Fibroblast of the conjunctiva (primary cell): ENCODE data around the gene ARSH.
"Not testable (repeated sequence)": the region's sequence is repeated elsewhere in the genome, so short reads cannot be mapped to it uniquely, and the experiment has no call there.

Experiments used
- DNase-seq: peaks from one replicate; pipeline ENCODE4 v3.0.0-alpha.2; 2010; ENCODE audit warnings: low read depth

Gene ARSH, protein sequence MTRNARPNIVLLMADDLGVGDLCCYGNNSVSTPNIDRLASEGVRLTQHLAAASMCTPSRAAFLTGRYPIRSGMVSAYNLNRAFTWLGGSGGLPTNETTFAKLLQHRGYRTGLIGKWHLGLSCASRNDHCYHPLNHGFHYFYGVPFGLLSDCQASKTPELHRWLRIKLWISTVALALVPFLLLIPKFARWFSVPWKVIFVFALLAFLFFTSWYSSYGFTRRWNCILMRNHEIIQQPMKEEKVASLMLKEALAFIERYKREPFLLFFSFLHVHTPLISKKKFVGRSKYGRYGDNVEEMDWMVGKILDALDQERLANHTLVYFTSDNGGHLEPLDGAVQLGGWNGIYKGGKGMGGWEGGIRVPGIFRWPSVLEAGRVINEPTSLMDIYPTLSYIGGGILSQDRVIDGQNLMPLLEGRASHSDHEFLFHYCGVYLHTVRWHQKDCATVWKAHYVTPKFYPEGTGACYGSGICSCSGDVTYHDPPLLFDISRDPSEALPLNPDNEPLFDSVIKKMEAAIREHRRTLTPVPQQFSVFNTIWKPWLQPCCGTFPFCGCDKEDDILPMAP

DNA sequence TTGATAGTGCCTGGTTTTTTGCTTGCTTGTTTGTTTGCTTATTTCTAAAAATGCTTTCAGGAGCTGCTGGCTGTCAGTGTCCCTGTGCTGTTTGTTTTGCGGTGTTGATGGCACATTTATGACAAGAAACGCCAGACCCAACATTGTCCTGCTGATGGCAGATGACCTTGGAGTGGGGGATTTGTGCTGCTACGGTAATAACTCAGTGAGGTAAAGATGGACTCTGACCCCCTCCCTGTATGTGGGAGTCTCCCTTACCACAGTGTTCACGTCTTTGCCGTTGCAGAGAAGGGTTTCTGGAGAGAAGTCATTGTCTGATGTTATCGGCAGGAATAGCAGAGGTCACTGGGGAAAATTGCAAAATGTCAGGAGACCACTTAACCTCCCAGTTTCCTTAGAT lies at the start of gene ARSH:
Gene ARSH (plus strand): TSS at position 52 of the 400 bp plus-strand sequence. CDS start 67 bp downstream, at position 119.
- DNase-seq: no peak

DNA sequence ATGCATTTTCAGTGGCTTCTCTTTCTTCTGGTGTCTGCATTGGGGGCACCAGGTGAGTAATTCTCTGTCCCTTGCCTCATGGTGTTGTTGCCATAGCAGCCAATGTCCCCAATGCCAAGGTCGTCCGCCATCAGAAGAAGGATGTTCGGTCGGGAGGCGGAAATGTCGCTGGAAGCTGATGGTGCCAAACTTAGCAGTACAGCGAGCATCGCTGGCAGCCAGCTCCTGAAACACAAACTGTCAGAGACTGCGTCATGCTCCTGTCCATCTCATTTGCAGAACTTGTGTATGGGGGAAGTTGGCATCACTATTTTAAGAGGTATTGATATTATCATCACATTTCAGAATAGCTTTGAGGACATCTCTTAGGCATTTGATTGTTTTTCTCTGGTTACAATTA lies 48.1 kb upstream of the ARSH start:
- no peak for DNase-seq

GRCh38 chrX:2960861-2961515 lies 45.4 kb upstream of the ARSH start:
- DNase-seq: no peak

DNA sequence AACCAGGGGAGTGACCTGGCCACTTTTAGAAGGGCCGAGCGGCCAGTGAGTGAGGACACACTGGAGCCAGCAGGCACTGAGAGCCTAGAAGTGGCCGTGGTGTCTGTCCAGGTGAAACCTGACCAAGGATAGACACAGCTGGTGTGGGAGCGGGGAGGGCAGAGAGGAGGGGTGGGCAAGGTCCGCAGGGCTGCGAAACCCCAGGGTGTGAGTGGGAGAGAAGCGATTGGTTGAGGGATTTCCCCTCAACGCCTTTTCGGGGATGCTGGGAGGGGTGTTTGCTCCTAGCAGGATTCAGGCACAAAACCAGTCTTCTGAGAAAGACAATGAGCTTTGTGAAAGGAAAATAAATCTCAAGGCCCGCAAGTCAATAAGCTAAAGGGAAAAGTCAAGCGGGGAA lies 44.0 kb upstream of the ARSH start:
- DNase-seq: no peak

DNA sequence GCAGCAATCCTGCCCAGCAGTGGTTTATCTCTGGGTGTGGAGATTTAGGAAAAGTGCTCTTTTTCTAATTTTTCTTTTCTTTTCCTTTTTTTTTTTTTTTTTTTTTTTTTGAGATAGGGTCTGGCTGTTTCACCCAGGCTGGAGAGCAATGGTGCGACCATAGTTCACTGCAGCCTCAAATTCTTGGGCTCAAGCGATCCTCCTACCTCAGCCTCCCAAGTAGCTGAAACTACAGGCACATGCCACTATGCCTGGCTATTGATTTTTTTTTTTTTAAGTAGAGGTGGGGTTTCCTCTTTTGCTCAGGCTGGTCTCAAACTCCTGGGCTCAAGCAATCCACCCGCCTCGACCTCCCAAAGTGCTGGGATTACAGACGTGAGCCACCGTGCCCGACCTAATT lies 42.9 kb upstream of the ARSH start:
- not testable (repeated sequence) for DNase-seq

GRCh38 chrX:2963992-2964794 lies 42.2 kb upstream of the ARSH start:
- DNase-seq: not testable (repeated sequence)

DNA sequence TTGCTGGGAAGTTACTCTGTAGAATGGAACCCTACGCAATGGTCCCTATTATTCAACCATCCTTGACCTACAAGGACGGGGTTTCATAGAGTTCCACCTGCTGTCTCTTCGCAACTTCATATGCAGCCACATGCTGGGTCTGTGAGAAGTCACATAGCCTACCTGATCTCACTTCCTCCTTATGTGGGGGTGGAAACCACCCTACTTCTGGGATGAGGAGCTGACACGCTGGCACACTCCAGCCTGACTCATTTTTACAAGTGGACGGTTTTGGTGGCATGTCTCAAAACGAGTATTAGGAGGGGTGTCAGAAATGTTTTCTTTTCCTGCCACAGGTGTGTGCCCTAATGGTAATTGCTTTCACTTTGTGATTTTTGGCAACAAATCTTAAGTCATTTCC lies 40.4 kb upstream of the ARSH start:
- DNase-seq: no peak

GRCh38 chrX:2967012-2967411 lies 39.3 kb upstream of the ARSH start:
- DNase-seq: no peak

- no peak for DNase-seq
These were observed 38.8 kb upstream of the ARSH start for GRCh38 chrX:2967584-2967983.

GRCh38 chrX:2967998-2968909 lies 38.1 kb upstream of the ARSH start:
- DNase-seq: peak; percentile 32

DNA sequence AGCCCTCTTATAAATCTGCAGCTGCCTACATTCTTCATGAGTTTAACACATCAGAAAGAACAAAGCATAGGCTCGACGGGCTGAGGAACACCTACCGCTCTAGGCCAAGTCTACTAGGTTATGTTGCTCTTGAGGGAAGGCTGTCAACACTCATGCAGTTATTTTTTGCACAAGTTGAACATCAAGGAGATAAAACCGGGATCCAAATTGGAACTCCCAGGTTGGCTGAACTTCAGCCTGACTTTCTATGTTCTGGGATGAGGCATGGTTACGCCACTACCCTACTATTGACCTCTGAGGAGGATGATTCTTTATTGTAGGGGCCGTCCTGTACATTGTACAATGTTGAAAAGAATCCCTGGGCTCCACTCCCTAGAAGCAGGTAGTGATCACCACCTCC lies 37.3 kb upstream of the ARSH start:
- no peak for DNase-seq

GRCh38 chrX:2972391-2972790 lies 34.0 kb upstream of the ARSH start:
- no peak for DNase-seq

- DNase-seq: no peak
These were observed 31.4 kb upstream of the ARSH start for GRCh38 chrX:2974961-2975360.

DNA sequence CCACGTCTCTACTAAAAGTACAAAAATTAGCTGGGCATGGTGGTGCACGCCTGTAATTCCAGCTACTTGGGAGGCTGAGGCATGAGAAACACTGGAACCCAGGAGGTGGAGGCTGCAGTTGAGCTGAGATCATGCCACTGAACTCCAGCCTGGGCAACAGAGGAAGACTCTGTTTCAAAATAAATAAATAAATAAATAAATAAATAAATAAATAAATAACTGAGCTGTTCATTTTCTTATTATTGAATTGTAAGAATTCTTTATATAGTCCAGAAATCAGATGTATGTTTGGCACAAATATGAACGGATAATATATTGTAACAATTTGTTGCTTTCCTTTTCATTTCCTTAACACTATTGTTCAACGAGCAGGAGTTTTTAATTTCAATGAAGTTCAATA lies 27.7 kb upstream of the ARSH start:
- not testable (repeated sequence) for DNase-seq

GRCh38 chrX:2984342-2984741 lies 22.0 kb upstream of the ARSH start:
- DNase-seq: no peak

DNA sequence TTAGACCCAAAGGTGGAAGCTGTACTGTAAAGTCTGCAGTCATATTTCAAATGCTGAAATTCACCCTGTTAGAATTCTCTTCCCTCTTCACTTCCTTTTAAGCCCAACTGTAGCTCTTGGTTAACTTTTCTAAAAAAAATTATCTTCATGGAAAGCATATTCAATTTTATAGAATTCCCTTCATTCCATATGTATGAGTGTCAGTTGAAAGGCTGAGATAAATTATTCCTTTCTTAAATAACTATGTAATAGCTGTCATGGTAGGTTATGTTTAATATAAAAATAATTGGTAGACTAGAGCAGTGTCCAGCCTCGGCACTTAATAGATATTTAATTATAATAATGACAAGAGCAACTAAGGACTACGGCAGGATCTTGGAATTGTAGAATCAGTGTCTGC lies 16.8 kb upstream of the ARSH start:
- no peak for DNase-seq

GRCh38 chrX:3010532-3010931 lies 4.2 kb downstream of the ARSH start:
- DNase-seq: no peak

DNA sequence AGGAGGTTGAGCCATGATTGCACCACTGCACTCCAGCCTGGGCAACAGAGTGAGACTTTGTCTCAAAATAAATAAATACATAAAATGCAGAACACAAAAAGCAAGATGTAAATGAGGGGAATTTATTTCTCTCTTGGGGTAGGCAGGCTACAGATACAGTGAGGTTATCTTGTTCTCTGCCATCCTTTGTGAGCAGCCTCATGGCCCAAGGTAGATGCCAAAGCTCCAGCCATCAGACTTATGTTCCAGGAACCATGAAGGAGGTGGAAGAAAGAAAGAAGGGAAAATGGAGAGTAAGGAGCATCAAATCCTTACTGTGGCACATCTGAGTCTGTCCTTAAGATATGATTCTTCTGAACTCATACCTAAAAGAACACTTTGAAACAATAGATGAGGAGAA lies 11.1 kb downstream of the ARSH start:
- no peak for DNase-seq

GRCh38 chrX:3024176-3024575 lies 17.8 kb downstream of the ARSH start:
- no peak for DNase-seq

DNA sequence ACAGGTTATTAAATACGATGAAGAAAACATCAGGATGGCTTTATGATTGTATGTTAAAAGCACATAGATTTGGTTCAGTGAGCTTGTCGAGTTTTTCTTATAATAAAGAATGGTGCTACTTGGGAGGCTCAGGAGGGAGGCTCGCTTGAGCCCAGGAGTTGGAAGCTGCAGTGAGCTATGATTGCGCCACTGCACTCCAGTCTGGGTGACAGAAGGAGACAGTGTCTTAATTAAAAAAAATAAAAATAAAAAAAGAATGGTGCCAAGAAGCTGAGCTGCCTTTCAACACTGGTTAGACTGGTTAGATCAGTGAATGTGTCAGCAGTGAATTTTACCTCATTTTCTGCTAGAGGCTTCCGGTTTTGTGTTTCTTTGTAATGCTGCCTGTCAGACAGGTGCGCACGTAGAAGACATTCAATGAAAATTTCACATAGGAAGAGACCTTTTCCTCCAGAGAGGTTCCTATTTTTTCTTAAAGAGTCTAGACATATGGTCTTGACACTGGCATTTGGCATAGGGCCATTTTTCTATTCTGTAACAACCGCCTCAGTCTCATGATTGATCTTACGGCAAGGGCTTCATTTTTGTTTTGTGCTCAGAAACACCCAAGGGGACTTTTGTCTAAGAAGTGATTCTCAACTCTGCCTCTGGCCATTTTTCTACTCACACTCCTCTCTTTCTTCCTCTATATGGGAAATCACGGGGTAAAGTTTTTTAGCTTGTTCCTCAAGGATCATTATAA lies 19.9 kb downstream of the ARSH start:
- no peak for DNase-seq

DNA sequence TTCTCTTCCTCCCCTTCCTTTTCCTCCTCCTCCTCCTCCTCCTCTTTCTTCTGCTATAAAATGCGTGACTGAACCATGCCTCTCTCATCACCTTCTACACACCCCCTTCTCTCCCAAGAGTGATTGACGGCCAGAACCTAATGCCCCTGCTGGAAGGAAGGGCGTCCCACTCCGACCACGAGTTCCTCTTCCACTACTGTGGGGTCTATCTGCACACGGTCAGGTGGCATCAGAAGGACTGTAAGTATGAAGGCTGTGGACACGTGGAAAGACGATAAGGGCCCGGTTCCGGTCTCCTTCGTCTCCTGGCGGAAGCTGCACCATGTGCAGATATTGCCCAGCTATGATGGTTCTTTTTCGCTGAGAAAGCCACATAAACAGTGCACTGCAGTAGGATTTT lies 22.8 kb downstream of the ARSH start:
- DNase-seq: no peak
